AG04449 (cell line): Measurements from ENCODE around the gene GXYLT2.

ENCODE experiments used
- CTCF ChIA-PET: fragments of 350-600 bp; formaldehyde crosslinking; extraction: SDS; loops from one replicate; lab custom pipeline; 2021; ENCODE audit warnings: antibody characterized with exemption; lab: Yijun Ruan, JAX
- POLR2A ChIA-PET: fragments of 400-600, 350-600 bp; formaldehyde crosslinking; extraction: SDS; loops from one replicate; lab custom pipeline; 2020; ENCODE audit warnings: antibody characterized with exemption, inconsistent platforms; lab: Yijun Ruan, JAX
- DNase-seq: peaks from one replicate; pipeline ENCODE4 v3.0.0-alpha.2; 2010; ENCODE audit warnings: low read depth, low spot score
- H3K4me3 ChIP-seq: 2 replicates; pipeline ENCODE4 v1.5.1; 2011; ENCODE audit warnings: low read depth, mild to moderate bottlenecking, control low read depth, low read length
- CTCF ChIP-seq: IDR thresholded peaks from one replicate; pipeline ENCODE4 v1.5.1; 2011; ENCODE audit warnings: mild to moderate bottlenecking, moderate library complexity, low read length, control low read depth, inconsistent platforms; ENCODE audit not compliant: insufficient read depth; ENCODE audit errors: missing control alignments

Gene GXYLT2

GRCh38 chr3:72949016-72949415 lies 61.2 kb downstream of the GXYLT2 start:
- POLR2A ChIA-PET = no interaction called here
- CTCF ChIA-PET = interaction anchor here (0.9 kb wide), 1 partner anchor 8 kb away, joined by 3 read pairs; no protein-coding TSS in a partner anchor
- no peak overlapping the region for H3K4me3 ChIP-seq
- no peak for DNase-seq
- TF ChIP-seq CTCF = no peak

GRCh38 chr3:72950372-72950771 lies 62.5 kb downstream of the GXYLT2 start:
- no peak overlapping the region for H3K4me3 ChIP-seq
- TF ChIP-seq CTCF = no peak
- no peak for DNase-seq
- CTCF ChIA-PET = interaction anchor here (1.0 kb wide), 1 partner anchor 135 kb away, joined by 3 read pairs; no protein-coding TSS in a partner anchor
- POLR2A ChIA-PET = no interaction called here

GRCh38 chr3:72950801-72951200 lies 63.0 kb downstream of the GXYLT2 start:
- CTCF ChIA-PET = no interaction called here
- DNase-seq = no peak
- TF ChIP-seq CTCF = no peak
- POLR2A ChIA-PET = no interaction called here
- no peak overlapping the region for H3K4me3 ChIP-seq

- DNase-seq = no peak
- no peak overlapping the region for H3K4me3 ChIP-seq
- TF ChIP-seq CTCF = no peak
- POLR2A ChIA-PET = no interaction called here
- CTCF ChIA-PET = no interaction called here
Measured at GRCh38 chr3:72951259-72951722, 63.4 kb downstream of the GXYLT2 start.

- TF ChIP-seq CTCF = no peak
- ChIA-PET CTCF (interaction anchor here (0.8 to 1.1 kb wide), 2 partner anchors 29 to 132 kb away, joined by 4 to 5 read pairs; no protein-coding TSS in a partner anchor), POLR2A (no interaction called here)
- no peak for DNase-seq
- no peak overlapping the region for H3K4me3 ChIP-seq
Measured at GRCh38 chr3:72953325-72953956, 65.6 kb downstream of the GXYLT2 start.

- POLR2A ChIA-PET = no interaction called here
- DNase-seq = no peak
- CTCF ChIA-PET = no interaction called here
Measured at GRCh38 chr3:72957297-72957696, 69.5 kb downstream of the GXYLT2 start.

More at GRCh38 chr3:72957297-72957696, 69.5 kb downstream of the GXYLT2 start:
- TF ChIP-seq CTCF = no peak
- H3K4me3 ChIP-seq = no peak overlapping the region
